NCI-H1105 (cell line): ENCODE data around the gene RSPO1.
"Not testable (repeated sequence)": the region's sequence is repeated elsewhere in the genome, so short reads cannot be mapped to it uniquely, and the experiment has no call there.

Source experiments
- DNase-seq: peaks from one replicate; lab custom pipeline; 2025; lab: John Stamatoyannopoulos, UW

The RSPO1 gene

DNA sequence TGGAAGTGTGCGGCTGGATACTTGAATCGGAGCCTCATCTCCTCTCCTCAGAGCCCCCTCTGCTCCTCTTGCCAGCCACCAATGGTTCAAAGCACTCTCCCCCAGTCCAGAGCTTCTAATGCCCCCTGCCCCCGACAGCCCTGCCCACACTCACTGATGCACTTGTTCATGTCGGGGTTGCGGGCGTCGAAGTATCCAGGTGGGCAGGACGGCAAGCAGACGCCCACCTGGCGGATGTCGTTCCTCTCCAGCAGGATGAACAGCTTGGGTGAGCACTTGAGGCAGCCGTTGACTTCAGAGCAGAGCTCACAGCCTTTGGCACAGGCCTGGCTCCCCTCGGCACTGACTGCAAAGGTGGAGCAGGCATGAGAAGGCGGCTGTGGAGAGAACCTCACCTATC lies 18.4 kb downstream of the RSPO1 start:
- no peak for DNase-seq

DNA sequence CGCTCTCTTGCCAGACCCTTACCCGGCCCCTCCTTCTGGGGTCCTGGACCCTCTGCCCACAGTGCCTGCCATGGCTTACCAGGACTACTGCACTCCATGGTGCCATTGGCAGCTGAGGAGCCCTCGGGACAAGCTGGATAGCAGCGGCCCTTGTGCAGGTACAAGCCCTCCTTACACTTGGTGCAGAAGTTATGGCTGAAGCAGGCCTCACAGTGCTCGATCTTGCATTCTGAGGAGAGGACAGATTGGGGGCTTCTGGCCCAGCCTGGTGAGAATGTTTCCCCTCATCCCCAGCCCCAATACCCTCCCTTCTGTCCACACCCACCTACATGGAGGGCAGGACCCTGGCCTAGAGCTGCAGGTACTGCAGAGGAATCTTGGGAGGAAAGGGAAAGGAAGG lies 20.6 kb downstream of the RSPO1 start:
- DNase-seq = no peak

DNA sequence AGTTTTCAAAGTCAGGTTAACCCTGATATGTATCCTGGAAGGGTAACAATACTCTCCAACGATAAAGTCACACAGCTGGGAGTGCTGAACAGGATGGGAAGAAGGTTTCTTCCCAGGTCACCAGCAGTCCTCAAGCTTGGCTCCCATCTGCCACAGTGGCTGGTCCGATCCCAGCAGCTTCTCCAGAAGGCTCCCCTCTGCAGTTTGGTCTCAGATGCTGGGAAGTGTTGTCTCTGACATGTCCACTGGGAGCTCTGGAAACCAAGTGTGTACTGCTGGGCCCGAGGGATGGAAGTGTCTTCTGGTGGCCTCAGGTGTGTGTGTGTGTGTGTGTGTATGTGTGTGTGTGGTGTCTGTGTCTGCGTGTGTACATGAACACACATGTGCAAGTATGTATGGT lies 22.5 kb downstream of the RSPO1 start:
- DNase-seq = no peak

DNA sequence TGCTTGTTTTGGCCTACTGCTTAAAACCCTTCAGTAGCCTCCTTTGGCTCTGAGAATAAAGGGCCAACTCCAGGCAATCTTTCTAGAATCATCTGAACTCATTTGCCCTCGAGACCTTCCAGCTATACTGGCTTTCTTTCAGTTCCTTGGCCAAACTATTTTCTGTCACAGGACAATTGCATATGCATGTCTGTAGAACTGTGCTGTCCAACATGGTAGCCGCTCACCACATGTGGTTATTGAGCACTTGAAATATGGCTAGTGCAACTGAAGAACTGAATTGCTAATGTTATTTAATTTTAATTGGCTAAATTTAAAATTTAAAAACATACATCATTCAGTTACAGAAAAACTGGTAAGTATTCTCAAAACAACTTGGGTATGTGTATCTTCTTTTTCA lies 24.7 kb downstream of the RSPO1 start:
- DNase-seq = no peak

DNA sequence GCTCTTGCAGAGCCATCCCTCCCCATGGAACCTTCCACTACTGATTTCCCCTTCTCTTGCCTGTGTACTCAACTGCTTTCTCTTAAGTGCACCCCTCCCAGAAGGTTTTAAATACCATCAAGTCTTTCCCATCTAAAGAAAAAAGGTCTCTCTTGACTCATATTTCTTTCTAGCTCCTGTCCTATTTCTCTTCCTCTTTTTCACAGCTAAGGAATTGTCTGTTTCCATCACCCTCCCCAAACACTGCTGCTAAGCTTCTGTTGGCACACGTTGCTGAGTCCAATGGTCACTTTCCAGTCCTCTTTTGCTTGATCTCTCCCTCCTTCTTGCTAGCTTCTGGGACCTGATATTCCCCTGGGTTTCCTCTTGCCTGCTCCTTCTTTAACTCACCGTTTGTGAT lies 25.7 kb downstream of the RSPO1 start:
- DNase-seq = no peak

GRCh38 chr1:37606481-37607263 lies 28.0 kb downstream of the RSPO1 start:
- DNase-seq = no peak

GRCh38 chr1:37605806-37606474 lies 28.8 kb downstream of the RSPO1 start:
- no peak for DNase-seq

DNA sequence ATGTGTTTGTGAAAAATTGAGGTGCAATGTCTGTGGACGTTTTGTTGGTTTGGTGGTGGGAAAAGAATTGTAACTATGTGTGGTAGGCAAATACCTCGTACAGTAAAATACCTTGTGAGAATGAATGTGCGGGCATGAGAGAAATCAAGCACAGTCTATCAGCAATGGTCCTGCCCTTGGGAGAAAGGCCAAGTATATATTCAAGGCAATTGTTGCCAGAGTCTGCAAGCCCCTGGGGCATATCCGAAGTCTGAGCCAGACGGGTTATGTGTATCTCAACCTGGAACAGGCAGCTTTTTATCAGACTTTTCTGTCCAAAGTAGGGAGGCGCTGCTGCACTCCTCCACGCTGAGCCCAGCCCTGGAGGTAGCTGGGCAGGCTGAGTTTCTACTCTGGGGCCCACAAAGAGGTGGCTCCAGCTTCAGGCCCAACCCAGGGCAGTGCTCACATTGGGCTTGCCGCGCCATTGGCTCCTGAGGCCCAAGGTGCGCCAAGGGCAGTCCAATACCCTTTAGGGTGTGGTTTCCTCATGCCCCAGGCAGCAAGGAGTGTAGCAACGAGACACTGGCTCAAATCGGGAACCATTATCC lies 29.5 kb downstream of the RSPO1 start:
- DNase-seq = no peak

GRCh38 chr1:37602750-37603694 lies 31.7 kb downstream of the RSPO1 start:
- peak; percentile 32 for DNase-seq

DNA sequence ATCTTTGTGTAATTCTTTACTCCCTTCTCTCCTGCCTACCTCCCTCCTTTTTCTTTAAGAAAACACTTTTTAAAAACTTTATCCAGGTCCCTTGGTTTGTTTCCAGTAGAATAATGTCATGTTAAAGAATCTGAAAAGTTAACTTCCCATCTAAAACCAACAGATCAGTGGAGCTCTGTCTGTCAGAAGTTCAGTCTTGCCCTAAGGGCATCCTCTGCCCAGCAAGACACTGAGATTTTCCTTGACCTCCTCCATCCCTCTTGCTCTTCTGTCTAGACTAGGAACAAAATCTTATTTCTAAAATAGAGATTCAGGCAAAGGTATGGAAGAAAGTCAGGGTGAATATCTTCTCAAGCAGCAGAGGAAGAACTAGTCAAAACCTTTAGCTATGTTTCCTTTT lies 33.3 kb downstream of the RSPO1 start:
- DNase-seq = no peak

GRCh38 chr1:37599940-37600339 lies 34.8 kb downstream of the RSPO1 start:
- DNase-seq = peak; percentile 57

DNA sequence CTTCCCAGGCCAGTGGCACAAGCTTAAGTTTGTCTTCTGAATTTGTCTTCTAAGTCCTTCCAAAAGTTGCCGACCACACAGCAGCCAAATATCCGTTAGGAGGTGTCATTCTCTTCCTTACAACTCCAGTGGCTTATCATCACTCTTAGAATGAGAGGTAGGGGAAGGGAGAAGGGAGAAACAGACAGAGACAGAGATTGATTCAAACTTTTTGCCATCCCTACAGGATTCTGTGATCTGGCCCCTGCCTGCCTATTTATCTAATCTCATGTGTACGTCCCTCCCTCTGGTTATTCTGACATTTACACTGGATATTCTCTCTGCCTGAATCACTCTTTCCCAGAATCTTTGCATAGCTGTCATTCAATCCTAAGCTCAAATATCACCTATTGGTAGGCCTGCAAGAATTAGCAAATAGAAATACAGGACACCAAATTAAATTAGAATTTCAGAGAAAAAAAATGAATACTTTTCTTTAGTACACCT lies 38.5 kb downstream of the RSPO1 start:
- DNase-seq = no peak

DNA sequence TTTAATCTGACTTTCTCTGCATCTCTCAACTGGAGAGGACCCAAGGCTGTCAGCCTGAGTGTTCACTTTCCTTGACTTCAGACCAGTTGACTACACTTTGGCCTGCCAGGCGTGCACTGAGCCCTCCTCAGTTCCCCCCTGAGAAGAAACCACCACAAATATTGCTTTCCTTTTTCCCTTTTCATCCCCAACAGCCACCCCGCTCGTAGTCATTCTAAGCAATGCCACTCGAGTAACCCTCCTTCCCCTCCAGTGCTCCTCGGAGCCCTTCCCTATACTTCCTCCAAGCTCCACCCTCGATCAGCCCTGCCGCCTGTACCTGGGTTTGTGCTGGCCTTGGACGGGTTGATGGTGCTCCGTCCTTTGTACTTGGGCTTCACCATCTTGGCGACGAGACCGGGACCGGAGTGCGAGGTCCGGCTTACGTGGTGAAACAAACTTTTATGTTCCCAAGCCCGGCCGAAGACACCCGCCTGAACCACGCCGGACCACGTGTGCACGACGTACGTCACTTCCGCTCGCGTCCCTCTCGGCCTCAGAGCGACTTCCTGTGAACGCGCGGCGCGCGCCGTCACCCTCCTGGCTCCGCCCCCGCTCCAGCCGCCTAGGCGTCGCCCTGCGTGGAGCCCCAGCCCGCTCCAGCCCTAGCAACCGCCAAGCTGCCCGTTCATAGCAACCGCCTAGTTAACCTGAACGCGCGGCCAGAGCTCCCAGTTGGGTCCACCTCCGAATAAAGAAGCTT lies 39.1 kb downstream of the RSPO1 start, which contains the start of gene GNL2:
Gene GNL2, minus strand, starts transcription at position 498 of the 742 bp plus-strand sequence. Its CDS starts 115 bp downstream, at position 383.
- peak; percentile 96 for DNase-seq

DNA sequence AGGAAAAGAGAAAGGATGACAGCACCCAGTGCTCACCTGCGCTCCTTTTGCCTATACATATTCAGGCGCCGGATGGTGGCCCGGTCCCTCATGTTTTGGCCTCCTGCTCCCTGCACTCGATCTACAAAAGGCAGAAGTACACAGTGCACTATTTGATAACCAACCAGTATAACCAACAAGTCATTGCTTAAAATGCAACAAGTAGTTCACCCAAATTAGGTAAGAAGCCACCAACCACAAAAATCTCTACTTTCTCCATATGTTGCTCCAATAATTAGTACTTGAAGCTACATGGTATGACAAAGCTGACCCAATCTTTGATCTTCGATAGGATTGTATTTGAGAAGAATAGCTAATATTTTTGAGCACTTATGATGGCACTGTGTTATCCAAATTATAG lies 41.0 kb downstream of the RSPO1 start:
- no peak for DNase-seq

GRCh38 chr1:37588939-37589338 lies 45.8 kb downstream of the RSPO1 start:
- DNase-seq = no peak

- DNase-seq = not testable (repeated sequence)
Measured at GRCh38 chr1:37584544-37584943, 50.1 kb downstream of the RSPO1 start.

GRCh38 chr1:37575692-37576091 lies 59.0 kb downstream of the RSPO1 start:
- no peak for DNase-seq

- no peak for DNase-seq
Measured at GRCh38 chr1:37574834-37575480, 59.7 kb downstream of the RSPO1 start.

DNA sequence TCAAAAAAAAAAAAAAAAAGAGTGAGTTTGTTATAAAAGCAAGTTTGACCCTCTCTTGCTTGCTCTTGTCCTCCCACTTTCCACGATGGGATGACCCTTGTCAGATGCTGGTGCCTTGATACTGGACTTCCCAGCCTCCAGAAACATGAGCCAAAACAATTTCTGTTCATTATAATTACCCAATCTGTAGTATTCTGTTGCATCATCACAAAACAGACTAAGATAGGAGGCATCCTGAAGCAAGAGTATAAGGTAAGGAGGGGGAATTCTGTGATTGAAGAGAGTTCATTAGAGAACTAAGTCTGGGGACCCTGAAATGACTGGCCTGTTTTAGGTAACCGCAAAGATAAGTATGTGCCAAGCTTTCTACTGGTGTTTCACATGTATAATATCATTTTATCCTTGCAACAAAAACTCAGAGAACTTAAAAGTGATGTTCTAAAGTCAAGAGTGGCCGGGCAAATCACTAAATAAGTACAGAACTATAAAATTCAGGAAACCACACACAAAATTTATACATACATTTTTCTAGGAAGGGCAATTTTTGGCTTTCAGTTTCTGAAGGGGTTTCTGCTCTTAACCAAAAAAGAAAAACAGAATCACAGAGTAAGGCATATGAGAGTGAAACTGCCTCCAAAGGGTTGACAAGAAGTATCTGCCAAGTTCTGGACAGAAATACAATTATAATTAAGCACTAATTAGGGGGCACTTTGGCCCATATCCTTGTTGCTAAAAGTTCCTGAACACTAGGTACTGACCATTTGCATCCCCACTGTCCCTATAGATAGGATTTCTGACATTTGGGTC lies 64.0 kb downstream of the RSPO1 start:
- no peak for DNase-seq

DNA sequence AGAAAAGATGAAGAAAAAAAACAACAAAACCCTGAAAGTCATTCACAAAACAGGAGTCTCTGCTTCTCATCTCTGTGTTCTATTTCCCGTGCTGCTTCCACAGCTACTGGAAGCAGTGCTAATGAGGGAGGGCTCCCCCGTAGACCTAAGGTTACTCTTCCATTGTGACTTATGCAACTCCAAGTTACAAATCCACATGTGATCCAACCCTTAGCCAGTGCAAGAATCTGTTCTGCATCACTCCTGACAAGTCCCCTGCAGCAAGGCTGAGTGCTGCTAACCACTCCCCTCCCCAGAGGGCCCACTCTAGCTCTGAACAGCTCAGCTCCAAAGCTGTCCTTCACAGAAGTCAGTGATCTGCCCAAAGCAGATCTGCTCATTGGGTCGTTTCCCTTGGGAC lies 67.7 kb downstream of the RSPO1 start:
- DNase-seq = no peak
